ENCODE measurements around the gene RTTN. TPM values are rescaled to one million over a fixed set of nuclear protein-coding genes. Genes with fewer than 3 reads are reported as not detected.
A peak's percentile ranks its signal among the peaks of the same experiment; 100 is the strongest.
"Not testable (repeated sequence)": the region's sequence is repeated elsewhere in the genome, so short reads cannot be mapped to it uniquely, and the experiment has no call there.

Gene RTTN, protein sequence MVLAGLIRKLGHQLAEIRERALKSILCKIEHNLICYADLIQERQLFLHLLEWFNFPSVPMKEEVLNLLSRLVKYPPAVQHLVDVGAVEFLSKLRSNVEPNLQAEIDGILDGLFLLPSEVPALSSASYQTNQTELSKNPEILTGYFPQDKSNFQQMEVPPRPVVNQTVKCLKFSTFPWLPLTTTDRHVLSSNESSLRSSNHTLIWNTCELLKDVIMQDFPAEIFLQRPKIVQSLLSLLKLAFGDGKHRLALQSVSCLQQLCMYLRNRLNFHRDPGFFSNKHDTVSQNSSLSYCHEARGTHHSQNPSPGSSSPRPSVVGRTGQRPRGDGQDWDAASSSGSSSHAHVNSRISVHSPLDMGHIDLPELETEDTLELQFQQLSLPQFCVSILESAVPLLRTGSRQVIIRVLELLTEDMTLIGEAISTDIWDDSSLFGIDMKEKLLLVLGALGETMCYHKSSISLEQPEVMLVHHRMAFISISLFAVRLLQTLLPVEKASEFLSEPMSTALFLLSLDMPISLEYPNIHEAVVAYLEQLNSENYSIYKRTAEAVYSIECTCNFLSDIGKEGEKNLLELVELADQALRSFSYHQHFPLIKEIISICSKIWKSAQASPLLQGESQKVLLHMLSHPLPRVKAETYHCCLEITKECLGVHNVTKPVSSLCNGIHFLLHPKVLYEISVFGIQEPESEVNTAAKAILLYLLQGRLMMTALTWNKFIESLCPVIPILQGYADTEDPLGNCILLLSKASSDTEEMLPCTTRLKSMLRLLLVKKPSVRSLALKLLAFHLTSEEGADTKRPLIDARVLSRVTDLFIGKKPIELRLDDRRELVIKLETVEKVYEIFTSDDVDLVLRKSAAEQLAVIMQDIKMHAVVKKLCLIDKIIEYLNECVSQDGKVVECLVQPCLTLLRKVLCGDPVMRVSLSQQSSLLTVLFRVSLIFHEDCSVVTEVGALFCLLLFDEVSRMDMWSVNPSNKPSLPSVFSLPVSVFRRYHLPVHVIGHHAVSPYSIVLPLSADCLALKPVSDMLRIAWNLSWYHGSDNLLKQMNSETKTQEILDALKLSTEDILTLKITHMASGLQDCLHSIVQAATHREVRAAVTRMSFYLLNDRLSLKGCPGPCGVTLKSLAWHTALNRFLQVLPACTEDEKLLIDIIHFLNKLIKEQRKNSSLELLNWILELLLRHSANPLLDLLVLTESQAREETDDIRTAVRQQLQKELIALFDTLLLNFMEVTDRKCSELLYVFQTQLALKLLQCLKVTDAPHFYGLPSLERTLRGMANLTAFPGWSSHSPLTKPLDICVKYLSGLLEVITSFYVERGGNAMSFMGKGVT (N-terminal part only)
- 10 to 100 TPM in 10 of 12 donors, 1 to 10 TPM in 1, not detected in 1; 8.7 to 18.7 (median 13.0) TPM for polyA plus RNA-seq (ENCODE audit: insufficient read length in 12 of 12)
- long read RNA-seq, donor 1, result 0 reads
- long read RNA-seq, donor 2, result 0 reads
- long read RNA-seq, donor 3, result 0 reads
- long read RNA-seq, donor 4, result 0 reads
- long read RNA-seq, donor 5, result 0 reads
- long read RNA-seq, donor 6, result 0 reads
- long read RNA-seq, donor 7, result 0 reads
- long read RNA-seq, donor 8, result 0 reads
- long read RNA-seq, donor 9, result 0 reads
- long read RNA-seq, donor 10, result 0 reads
- long read RNA-seq, donor 11, result 0 reads

DNA sequence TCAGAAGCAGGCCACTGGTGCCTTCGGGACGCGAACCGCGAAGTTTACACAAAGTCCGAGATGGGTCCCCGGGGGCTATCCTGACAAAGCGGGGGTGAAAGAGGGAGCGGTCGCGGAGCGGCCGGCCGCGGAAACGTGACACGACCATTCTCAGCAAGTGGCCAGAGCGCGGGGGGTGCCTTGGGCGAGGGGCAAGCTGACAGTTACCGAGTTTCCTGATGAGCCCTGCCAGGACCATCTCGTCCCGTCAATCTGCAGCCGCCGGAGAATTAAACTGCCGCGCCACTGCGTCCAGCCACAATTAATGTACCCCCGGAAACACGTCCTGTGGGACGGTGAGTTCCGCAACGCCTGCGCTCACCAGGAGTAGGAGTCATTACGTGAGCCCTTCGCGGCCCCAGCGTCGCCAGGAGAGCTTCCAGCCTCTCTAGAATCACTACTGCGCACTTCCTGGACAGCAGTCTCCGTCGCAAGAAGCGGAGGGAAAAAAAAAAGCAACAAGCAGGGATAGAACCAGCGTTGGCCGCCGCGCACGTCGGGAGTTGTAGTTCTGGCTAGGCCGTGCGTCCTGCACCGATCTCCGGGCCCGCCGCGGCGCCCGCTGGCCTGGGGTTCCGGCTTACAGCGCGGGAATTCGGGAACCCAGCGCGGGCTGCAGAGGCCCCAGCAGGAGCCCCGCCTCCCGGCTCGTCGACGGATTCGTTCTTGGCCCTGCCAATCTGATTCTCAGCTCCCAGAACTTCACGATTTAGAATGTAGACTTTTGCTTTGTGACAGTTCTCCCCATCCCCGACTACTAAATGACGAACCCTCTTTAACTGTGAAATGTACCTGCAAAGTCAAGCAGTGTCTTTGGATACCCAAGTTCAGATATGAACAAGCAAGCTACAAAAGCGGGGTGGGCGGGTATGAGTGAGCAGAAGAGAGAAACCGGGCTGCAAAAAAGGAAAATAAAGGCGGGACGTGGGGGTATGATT is at the start of gene RTTN:
RTTN (minus strand) TSS at position 267 of the 977 bp plus-strand sequence; CDS start at position 238, 29 bp downstream.
- DNase-seq, result peak; percentile 98

DNA sequence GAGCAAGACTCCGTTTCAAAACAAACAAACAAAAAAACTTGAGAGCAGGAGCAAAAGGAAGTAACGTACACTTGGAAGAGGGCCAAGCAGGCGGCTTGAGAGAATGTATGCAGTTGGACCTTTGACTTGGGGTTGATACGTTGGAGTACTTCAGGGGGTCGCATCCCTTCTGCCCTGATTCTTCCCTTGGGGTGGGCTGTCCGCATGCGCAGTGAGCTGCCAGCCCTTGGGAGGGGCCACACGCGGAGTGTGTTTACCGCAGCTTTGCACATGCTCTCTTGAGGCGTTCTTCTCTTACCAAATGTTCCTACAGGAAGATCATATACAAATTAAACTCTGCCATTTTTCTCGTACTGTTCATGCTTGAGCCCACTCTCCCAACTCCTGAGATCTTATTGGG is 45.3 kb upstream of the RTTN start:
- DNase-seq, result no peak

DNA sequence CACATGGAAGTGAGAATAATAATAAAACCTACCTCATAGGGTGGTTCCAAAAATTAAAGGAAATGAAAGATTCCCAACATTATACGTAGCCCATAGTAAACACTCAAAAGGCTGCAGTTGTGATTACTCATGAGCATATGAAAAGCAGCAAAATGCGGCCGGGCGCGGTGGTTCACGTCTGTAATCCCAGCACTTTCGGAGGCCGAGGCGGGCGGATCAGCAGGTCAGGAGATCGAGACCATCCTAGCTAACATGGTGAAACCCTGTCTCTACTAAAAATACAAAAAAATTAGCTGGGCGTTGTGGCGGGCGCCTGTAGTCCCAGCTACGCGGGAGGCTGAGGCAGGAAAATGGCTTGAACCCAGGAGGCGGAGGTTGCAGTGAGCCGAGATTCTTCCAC is 44.4 kb upstream of the RTTN start:
- not testable (repeated sequence) for DNase-seq

DNA sequence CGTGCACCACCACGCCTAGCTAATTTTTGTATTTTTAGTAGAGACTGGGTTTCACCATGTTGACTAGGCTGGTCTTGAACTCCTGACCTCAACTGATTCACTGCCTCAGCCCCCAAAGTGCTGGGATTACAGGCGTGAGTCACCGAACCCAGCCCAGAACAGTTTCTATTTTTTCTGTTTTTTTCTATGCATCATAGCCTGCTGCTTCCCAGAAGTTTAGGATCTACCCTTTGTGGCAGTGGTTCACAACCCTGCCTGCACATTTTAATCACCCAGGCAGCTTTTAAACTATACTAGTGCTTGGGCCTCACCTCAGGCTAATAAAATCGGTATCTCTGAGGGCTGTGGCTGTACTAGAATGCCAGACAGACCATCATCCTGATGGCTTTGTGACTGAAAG is 43.6 kb upstream of the RTTN start:
- no peak for DNase-seq

DNA sequence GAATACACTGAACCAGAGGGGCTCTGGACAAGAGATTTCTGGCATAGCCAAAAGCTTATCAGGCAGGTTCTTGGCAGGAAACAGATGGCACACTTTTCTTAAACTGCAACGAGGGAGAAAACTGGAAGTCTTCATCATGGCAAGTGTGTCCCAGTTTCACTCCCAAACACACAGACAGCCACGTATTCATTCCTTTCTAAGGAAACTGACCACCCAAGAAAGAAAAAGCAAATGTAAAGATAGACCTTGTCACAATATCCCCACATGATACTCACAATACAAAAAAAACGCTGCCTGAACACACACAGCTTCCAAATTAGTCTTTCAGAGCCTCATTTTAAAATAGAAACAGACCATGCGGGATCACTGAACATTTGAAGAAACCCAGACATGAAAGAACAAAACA is 40.6 kb upstream of the RTTN start:
- DNase-seq, result no peak

DNA sequence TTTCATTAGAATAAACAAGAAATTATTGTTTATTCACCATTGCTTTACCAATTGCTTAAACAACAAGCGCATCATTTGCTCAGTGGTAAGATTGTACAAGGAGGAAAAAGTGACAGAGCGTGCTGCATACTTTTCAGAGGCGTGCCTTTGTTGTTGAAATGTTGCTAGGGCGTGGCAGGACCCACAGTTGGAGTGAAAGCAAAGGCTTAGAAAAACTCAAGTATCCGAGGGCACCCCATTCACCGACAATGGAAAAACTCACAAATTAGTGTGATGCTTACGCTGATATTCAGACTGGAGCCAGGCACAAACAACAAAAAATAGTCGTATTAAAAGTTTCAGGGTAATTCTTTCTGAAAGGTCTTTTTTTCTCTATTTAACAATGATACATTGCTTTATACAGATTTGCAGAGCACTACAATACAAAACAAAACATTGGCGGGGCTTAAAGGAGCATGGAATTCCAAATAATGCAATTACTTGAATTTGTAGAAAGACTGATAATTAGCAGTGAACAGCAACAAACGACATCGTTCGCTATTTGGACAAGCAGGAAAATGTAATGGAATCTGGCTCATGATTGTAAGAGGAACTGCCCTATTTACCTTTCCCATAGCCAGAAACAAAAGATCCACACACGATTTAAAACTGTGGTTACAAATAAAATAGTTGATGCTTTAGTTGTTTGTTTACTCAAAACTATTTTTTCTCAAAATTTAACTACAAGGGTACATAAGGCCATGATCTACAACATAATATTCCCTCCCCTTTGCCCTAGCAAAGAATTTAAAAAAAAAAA is 37.8 kb upstream of the RTTN start:
- no peak for DNase-seq

DNA sequence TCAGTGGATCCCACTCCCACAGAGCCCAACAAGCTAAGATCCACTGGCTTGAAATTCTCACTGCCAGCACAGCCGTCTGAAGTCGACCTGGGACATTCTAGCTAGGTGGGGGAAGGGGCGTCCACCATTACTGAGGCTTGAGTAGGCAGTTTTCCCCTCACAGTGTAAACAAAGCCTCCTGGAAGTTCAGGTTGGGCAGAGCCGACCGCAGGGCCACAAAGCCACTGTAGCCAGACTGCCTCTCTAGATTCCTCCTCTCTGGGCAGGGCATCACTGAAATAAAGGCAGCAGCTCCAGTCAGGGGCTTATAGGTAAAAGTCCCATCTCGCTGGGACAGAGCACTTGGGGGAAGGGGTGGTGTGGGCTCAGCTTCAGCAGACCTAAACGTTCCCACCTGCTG is 31.4 kb upstream of the RTTN start:
- not testable (repeated sequence) for DNase-seq

DNA sequence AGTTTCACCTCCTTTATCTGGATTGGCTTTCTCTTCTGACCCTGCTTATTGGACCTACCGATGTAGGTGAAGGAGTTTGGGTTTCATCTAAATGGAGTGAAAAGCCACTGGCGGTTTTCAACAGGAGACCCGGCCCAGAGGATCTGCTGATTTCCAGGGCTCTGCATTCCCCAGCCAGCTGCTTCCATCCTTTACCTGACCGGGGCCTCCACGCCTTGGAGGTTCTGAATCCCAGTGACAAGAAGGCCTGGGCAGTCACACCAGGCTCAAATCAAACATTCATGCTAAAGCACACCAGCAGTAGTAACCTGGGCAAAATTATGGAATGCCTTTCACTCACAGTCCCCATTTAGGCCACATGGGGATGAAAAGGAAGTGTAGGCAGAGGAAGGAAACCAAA is 30.0 kb upstream of the RTTN start:
- DNase-seq, result no peak

DNA sequence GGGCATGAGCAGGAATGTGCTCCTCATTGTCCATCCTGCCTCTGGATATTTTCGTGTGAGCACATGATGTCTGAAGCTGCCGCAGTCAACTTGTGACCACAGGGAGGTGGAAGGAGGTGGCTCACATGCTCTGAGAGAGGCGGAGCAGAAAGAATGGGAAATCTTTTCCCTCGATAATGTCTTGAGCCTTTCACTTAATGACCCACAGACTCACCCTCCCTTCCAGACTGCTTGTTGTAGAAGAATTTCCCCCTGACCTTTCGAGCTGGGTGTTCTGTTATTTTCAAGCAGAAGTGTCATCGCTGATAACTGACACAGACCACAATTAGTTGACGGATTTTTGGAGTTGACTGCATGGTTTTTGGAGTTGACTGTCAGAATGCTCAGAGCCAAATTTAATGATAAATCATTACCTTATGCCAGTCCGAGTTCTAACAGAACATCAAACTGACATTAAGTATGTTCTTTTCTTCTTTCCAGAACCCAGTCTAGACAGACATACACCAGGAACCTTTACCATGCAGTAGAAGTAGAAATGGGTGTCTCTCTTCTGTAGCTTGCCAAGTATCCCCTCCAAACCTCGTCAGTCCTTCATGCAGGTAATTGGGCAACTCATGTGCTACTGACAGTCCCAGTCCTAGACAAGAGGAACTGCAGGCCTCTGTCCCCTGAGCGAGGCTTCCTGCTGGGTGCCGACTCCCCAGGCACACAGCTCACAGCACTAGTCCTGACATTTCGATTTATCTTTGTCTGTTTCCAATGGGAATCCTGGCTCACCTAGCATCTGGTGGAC is 29.4 kb upstream of the RTTN start:
- no peak for DNase-seq

DNA sequence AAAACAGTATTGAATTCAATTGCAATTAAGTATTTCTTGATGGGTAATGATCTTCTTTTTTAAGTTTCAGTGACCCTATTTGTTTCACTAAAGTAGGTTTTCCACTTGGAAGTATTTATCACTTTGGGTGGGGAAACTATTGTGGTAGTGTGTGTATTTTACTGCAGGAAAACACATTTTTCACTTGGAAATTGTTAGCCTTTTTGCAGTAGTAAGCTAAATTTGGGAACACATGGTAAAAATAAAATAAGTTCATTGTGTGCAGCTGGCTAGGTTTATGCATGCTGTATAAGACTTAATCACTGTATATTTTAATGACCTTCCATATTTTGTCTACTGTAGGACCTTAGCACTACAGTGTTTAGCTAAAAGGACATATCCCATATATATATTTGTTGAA is 28.5 kb upstream of the RTTN start:
- DNase-seq, result no peak

DNA sequence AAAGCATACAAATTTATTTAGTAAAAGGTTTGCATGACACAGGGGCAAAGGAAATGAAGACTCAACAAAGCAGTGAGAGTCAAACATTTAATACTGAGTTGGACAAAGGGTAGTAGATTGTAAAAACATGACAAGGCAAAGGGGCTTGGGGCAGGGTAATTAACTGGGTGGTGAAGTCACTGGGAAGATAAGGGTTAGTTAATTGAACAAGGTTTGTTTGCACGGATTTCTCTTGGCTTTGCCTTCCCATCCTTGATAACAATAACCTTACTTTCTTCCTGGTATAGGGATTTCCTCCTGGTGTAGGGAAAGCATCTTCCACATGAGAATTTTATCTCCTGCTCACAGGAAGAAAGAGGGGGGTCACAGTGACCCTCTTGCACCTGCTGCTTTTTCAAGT is 26.8 kb upstream of the RTTN start:
- no peak for DNase-seq

DNA sequence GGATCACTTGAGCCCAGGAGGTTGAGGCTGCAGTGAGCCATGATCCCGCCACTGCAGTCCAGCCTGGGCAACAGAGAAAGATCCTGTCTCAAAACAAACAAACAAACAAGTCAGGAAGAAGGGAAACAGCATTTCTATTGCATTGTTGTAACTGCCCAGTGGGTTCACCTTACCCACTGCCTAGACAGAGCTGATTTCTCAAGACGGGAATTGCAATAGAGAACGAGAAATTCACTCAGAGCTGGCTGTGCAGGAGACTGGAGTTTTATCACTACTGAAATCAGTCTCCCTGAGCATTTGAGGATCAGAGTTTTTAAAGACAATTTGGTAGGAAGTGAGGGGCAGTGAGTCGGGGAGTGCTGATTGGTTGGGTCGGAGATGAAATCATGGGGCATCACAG is 24.2 kb upstream of the RTTN start:
- DNase-seq, result no peak

DNA sequence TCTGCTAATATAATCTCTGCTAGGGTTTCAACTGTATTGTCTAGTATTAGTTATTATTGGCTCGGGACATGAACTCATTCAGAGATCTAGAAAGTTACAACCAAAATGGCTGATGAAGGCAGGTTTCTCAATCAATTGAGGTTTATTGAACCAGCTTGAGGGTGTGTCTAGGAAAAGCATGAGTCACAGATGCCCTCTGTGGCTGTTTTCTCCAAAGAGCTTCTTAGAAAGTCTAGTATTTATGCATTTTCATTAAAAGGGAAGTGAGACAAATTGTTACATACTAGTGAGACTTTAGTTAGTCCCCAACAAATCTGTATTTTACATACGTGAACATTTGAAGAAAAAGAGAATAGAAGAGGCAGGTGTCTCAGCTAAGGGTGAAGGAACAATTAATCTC is 23.0 kb upstream of the RTTN start:
- no peak for DNase-seq

DNA sequence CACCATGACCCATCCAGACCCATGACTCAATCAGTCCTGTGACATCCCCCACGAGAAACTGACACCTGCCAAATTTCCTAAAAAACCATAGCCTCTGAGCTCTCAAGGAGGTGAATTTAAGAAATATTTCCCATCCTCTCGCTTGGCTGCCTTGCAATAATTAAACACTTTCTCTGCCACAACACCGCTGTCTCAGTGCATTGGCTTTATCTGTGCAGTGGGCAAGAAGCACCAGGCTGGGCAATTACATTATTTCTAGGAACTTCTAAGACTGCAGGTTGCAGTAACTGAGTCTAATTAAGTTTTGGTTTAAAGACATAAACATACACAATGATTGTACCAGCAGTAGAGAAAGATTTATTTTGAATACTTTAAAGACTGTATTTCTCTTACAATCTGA is 22.0 kb upstream of the RTTN start:
- DNase-seq, result no peak

DNA sequence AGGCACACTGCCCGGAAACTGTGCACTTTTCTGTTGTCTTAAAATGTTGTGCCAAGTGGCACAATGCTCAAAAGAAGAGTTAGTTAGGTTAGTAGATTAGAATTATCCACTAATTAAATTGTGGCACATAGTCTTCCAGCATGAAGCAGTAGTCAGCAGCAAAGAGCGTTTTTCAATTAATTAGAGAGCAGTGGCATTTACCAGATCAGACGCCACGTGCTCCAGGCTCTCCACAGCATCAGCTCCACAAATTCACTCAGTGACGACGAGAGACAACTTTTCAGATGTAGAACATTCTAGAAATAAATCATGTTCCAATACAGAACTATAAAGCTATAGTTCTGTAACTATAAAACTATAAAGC is 16.4 kb upstream of the RTTN start:
- no peak for DNase-seq

DNA sequence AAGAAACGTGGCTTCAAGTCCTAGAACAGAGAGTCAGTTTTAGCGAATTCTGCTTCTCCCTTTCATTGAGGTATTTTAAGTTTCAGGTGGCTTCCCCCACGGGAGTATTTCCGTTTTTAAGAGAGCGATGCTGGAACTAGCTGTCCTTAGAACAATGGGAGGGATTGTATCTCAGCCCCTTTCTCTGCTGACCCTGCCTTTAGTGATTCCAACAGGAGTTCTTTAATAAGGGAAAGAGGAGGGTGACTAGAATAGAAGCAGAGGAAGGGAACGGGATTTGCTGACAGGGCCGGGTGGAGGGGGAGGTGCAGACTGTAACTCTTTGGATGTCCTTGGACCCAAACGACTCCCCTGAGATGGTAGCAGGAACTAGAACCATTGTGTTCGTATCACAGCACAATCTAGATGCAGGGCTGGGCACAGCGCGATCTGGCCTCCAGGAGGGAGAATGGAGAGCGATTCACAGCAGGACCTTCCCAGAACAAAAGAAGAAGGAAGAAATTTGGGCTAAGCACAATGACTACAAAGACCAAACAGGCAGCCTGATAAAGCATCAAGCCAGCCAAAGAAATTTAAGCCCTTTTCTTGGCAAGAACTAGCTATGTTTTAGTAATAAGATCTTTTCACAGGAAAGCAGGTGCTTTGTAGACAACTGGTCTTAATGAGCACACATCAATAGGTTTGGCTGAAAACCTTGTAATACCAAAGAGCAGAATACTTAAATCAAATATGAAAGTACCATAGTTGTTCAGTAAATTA is 15.8 kb upstream of the RTTN start:
- no peak for DNase-seq

DNA sequence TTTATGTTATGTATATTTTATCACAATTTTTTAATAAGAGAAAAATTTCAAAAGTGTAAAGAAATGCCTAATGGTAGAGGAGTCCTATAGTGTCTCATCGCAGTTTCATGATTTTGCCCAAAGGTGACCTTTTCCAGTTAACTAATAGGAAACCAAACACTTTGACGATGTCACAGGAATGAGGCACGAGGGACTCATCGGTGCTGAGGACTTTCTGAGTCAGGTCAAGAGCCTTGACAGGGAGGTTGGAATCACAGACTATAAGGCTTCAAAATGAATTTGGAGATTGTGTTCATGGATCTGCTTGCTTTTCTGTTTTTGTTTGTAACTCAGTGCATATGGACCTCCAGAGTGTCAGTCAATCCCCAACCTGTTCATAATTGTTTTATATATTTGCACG is 15.1 kb upstream of the RTTN start:
- DNase-seq, result no peak

DNA sequence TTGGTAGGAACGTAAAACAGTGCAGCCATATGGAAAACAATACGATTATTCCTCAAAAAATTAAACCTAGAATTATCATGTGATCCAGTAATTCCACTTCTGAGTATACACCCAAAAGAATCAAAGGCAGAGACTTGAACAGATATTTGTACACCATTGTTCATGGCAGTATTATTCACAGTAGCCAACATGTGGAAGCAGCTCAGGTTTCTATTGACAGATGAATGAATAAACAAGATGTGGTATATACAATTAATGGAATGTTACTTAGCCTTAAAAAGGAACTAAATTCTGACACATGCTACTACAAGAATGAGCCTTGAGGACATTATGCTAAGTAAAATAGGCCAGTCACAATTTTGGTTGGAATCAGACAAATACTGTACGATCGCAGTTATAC is 14.2 kb upstream of the RTTN start:
- no peak for DNase-seq
